Measurements from ENCODE around the gene EXOC1.

The EXOC1 gene

GRCh38 chr4:55884851-55885219 is 31.4 kb downstream of the EXOC1 start:
- no peak overlapping the region for H3K4me3 ChIP-seq (ENCODE audit: low read depth, low read length)
- no peak for TF ChIP-seq CTCF (IDR thresholded peaks at IDR 0.05; ENCODE audit: low read depth, low read length)

- TF ChIP-seq CTCF (IDR thresholded peaks at IDR 0.05; ENCODE audit: low read depth, low read length): no peak
- no peak overlapping the region for H3K4me3 ChIP-seq (ENCODE audit: low read depth, low read length)
Measured at GRCh38 chr4:55887594-55887993, 34.1 kb downstream of the EXOC1 start.

- TF ChIP-seq CTCF (IDR thresholded peaks at IDR 0.05; ENCODE audit: low read depth, low read length): no peak
- H3K4me3 ChIP-seq (ENCODE audit: low read depth, low read length): no peak overlapping the region
Measured at GRCh38 chr4:55892156-55892555, 38.7 kb downstream of the EXOC1 start.

GRCh38 chr4:55896622-55897021 is 43.2 kb downstream of the EXOC1 start:
- H3K4me3 ChIP-seq (ENCODE audit: low read depth, low read length): no peak overlapping the region
- no peak for TF ChIP-seq CTCF (IDR thresholded peaks at IDR 0.05; ENCODE audit: low read depth, low read length)

GRCh38 chr4:55902677-55903076 is 49.2 kb downstream of the EXOC1 start:
- TF ChIP-seq CTCF (IDR thresholded peaks at IDR 0.05; ENCODE audit: low read depth, low read length): no peak
- no peak overlapping the region for H3K4me3 ChIP-seq (ENCODE audit: low read depth, low read length)

GRCh38 chr4:55903577-55903976 is 50.1 kb downstream of the EXOC1 start:
- no peak for TF ChIP-seq CTCF (IDR thresholded peaks at IDR 0.05; ENCODE audit: low read depth, low read length)
- H3K4me3 ChIP-seq (ENCODE audit: low read depth, low read length): no peak overlapping the region

- H3K4me3 ChIP-seq (ENCODE audit: low read depth, low read length): no peak overlapping the region
- TF ChIP-seq CTCF (IDR thresholded peaks at IDR 0.05; ENCODE audit: low read depth, low read length): no peak
Measured at GRCh38 chr4:55904576-55904975, 51.1 kb downstream of the EXOC1 start.

All from WI38 (cell line).